H9 (cell line): ENCODE measurements around the gene CPNE7. TPM values are rescaled to one million over a fixed set of nuclear protein-coding genes. Genes with fewer than 3 reads are reported as not detected.

Source experiments
- DNase-seq: peaks from one replicate; pipeline ENCODE4 v3.0.0-alpha.2; 2017
- H2AFZ ChIP-seq: one replicate; pipeline ENCODE4 v1.6.1; 2013; ENCODE audit warnings: mild to moderate bottlenecking, low read length, control low read depth, moderate library complexity
- H2AK5ac ChIP-seq: 2 replicates; pipeline ENCODE4 v1.6.1; 2013; ENCODE audit warnings: low read length, control low read depth, mixed read lengths; ENCODE audit not compliant: insufficient read length
- H2BK120ac ChIP-seq: one replicate; pipeline ENCODE4 v1.6.1; 2013; ENCODE audit warnings: low read depth, mild to moderate bottlenecking, low read length, control low read depth, inconsistent platforms; ENCODE audit not compliant: poor library complexity, severe bottlenecking
- H2BK12ac ChIP-seq: 2 replicates; pipeline ENCODE4 v1.6.1; 2013; ENCODE audit warnings: low read length, control low read depth, mixed read lengths, low read depth; ENCODE audit not compliant: insufficient read length
- H2BK15ac ChIP-seq: 2 replicates; pipeline ENCODE4 v1.6.1; 2013; ENCODE audit warnings: low read depth, low read length, control low read depth
- H2BK20ac ChIP-seq: one replicate; pipeline ENCODE4 v1.6.1; 2013; ENCODE audit warnings: low read depth, mild to moderate bottlenecking, low read length, control low read depth, inconsistent platforms; ENCODE audit not compliant: poor library complexity, severe bottlenecking
- H2BK5ac ChIP-seq: 2 replicates; pipeline ENCODE4 v1.6.1; 2013; ENCODE audit warnings: low read length, control low read depth, mixed read lengths; ENCODE audit not compliant: insufficient read length
- H3K14ac ChIP-seq: 2 replicates; pipeline ENCODE4 v1.6.1; 2013; ENCODE audit warnings: low read length, control low read depth; ENCODE audit not compliant: insufficient read depth
- H3K18ac ChIP-seq: 2 replicates; pipeline ENCODE4 v1.6.1; 2013; ENCODE audit warnings: low read depth, mild to moderate bottlenecking, mixed read lengths, low read length, control low read depth; ENCODE audit not compliant: insufficient read length
- H3K23ac ChIP-seq: 2 replicates; pipeline ENCODE4 v1.6.1; 2013; ENCODE audit warnings: low read length, control low read depth, mixed read lengths, low read depth; ENCODE audit not compliant: insufficient read length
- H3K23me2 ChIP-seq: 2 replicates; pipeline ENCODE4 v1.6.1; 2013; ENCODE audit warnings: low read depth, mild to moderate bottlenecking, mixed read lengths, low read length, control low read depth; ENCODE audit not compliant: insufficient read length, poor library complexity, severe bottlenecking
- H3K27ac ChIP-seq: 2 replicates; pipeline ENCODE4 v1.5.1; 2013; ENCODE audit warnings: low read length, control low read depth, mixed read lengths, low read depth; ENCODE audit not compliant: insufficient read length
- H3K27me3 ChIP-seq: 2 replicates; pipeline ENCODE4 v1.6.1; 2013; ENCODE audit warnings: low read length, control low read depth, inconsistent platforms; ENCODE audit not compliant: insufficient read depth
- H3K4ac ChIP-seq: 2 replicates; pipeline ENCODE4 v1.6.1; 2013; ENCODE audit warnings: low read depth, mild to moderate bottlenecking, control low read depth, inconsistent platforms, low read length, moderate library complexity
- H3K4me1 ChIP-seq: 2 replicates; pipeline ENCODE4 v1.6.1; 2013; ENCODE audit warnings: low read length, control low read depth, inconsistent platforms; ENCODE audit not compliant: insufficient read depth
- H3K4me2 ChIP-seq: 2 replicates; pipeline ENCODE4 v1.6.1; 2013; ENCODE audit warnings: low read length, control low read depth, mixed read lengths; ENCODE audit not compliant: insufficient read length, insufficient read depth
- H3K56ac ChIP-seq: 2 replicates; pipeline ENCODE4 v1.6.1; 2013; ENCODE audit warnings: low read depth, mild to moderate bottlenecking, mixed read lengths, low read length, control low read depth; ENCODE audit not compliant: insufficient read length
- H3K79me1 ChIP-seq: 2 replicates; pipeline ENCODE4 v1.6.1; 2013; ENCODE audit warnings: low read depth, mild to moderate bottlenecking, moderate library complexity, low read length, control low read depth, inconsistent platforms; ENCODE audit not compliant: insufficient read depth, poor library complexity, severe bottlenecking
- H3K79me2 ChIP-seq: 2 replicates; pipeline ENCODE4 v1.6.1; 2013; ENCODE audit warnings: low read length, control low read depth, inconsistent platforms; ENCODE audit not compliant: insufficient read depth
- H3K9ac ChIP-seq: 2 replicates; pipeline ENCODE4 v1.6.1; 2013; ENCODE audit warnings: low read length, control low read depth, mixed read lengths; ENCODE audit not compliant: insufficient read length; ENCODE audit errors: extremely low read depth
- H3K9me3 ChIP-seq: one replicate; pipeline ENCODE4 v1.6.1; 2013; ENCODE audit warnings: low read depth, low read length, inconsistent platforms; ENCODE audit not compliant: control insufficient read depth
- H3T11ph ChIP-seq: one replicate; pipeline ENCODE4 v1.6.1; 2013; ENCODE audit warnings: mild to moderate bottlenecking, low read length, control low read depth, inconsistent platforms
- H4K20me1 ChIP-seq: one replicate; pipeline ENCODE4 v1.6.1; 2013; ENCODE audit not compliant: control insufficient read depth, insufficient read length, insufficient read depth
- H4K5ac ChIP-seq: 2 replicates; pipeline ENCODE4 v1.6.1; 2013; ENCODE audit warnings: low read depth, mild to moderate bottlenecking, mixed read lengths, low read length, control low read depth; ENCODE audit not compliant: insufficient read length
- H4K8ac ChIP-seq: replicated peaks from 2 replicates; pipeline ENCODE4 v1.6.1; 2013; ENCODE audit warnings: low read length, control low read depth, mixed read lengths, low read depth; ENCODE audit not compliant: insufficient read length
- H4K91ac ChIP-seq: 2 replicates; pipeline ENCODE4 v1.6.1; 2013; ENCODE audit warnings: low read depth, mild to moderate bottlenecking, moderate library complexity, mixed read lengths, low read length, control low read depth; ENCODE audit not compliant: insufficient read length
- H3K27ac Mint-ChIP-seq, 3 experiments: 2 replicates in 2 of 3; 3 replicates in 1 of 3; pipeline ENCODE4 v1.8.0; 2020 to 2021; ENCODE audit warnings: mixed read lengths in 3 of 3, mild to moderate bottlenecking in 1 of 3, moderate library complexity in 1 of 3
- H3K27me3 Mint-ChIP-seq: 2 replicates; pipeline ENCODE4 v1.8.0; 2021; ENCODE audit warnings: low read depth, mild to moderate bottlenecking, moderate library complexity, mixed read lengths
- H3K36me3 Mint-ChIP-seq, 3 experiments: 2 replicates in 2 of 3; 3 replicates in 1 of 3; pipeline ENCODE4 v1.8.0; 2020 to 2021; ENCODE audit warnings: low read depth in 3 of 3, mixed read lengths in 3 of 3; ENCODE audit not compliant: insufficient read depth in 1 of 3
- H3K4me1 Mint-ChIP-seq, 2 experiments: 2 replicates each; pipeline ENCODE4 v1.8.0; 2020; ENCODE audit warnings: mixed read lengths in 2 of 2
- H3K4me3 Mint-ChIP-seq, 2 experiments: 2 replicates in 1 of 2; 3 replicates in 1 of 2; pipeline ENCODE4 v1.8.0; 2020 to 2021; ENCODE audit warnings: mild to moderate bottlenecking in 2 of 2, mixed read lengths in 2 of 2, moderate library complexity in 1 of 2
- H3K9me3 Mint-ChIP-seq, 2 experiments: 2 replicates in 1 of 2; 3 replicates in 1 of 2; pipeline ENCODE4 v1.8.0; 2020; ENCODE audit warnings: mild to moderate bottlenecking in 2 of 2, mixed read lengths in 2 of 2, moderate library complexity in 1 of 2
- CTCF ChIP-seq: fragments of 200-600 bp; sonication (generic); conservative IDR thresholded peaks from 3 replicates; pipeline ENCODE4 v1.8.0; 2021; ENCODE audit warnings: antibody characterized with exemption, mild to moderate bottlenecking
- WGBS: extraction: QIAGEN DNeasy Blood & Tissue Kit; methylation state at CpG from one replicate; pipeline ENCODE4 v1.1.7; 2013; ENCODE audit warnings: missing lambda C conversion rate, low lambda C conversion rate, mixed read lengths; ENCODE audit not compliant: insufficient read length; ENCODE audit errors: extremely low coverage; 5-methylcytosine and 5-hydroxymethylcytosine counted together
- total RNA-seq: library from RNA; stranded (reverse); gene quantifications from 2 replicates; pipeline ENCODE4 v1.2.1, GENCODE V29; 2021

Gene CPNE7
- total RNA-seq, 1 experiment from 2014 or later: 23.4 TPM

DNA sequence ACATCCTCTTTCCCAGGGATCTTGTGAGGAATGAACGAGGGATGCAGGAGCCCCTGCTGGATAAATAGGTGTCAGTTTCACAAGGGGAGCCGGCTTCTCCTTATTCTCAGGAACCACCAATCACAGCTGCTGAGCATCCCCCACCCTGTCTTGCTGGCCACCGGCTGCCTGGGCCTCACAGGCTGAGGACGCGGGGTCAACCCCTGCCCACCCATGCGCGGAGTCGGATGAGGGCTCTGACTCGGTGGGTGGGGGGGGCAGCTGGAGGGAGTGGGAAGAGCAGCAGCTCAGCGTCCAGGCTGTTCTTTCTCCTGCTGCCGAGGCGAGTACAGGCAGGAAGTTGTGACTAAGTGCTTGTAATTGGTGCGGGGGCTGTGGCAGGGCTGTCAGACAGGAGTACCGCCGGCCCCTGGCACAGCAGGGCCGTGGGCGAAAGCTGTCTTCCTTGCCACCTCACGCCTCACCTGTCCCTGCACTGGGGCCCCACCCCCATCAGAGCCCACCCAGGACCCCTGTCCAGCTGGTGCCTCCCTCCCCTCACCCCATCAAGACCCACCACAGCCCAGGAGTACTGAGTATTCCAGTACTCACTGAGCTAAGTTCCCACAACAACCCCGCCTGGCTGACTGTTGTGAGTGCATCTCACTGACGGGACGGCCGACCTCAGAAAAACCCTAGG lies 26.9 kb downstream of the CPNE7 start:
- Histone ChIP-seq H3K79me2 (no peaks in the 10 kb centered on the region), H2AK5ac (no peak overlapping the region), H3K23ac (no peak overlapping the region), H3K9me3 (no peaks in the 10 kb centered on the region), H3K4ac (no peak overlapping the region), H4K8ac (no peak overlapping the region), H3K56ac (no peak overlapping the region), H3K23me2 (no peaks in the 10 kb centered on the region), H3K27me3 (no peaks in the 10 kb centered on the region), H2BK120ac (no peak overlapping the region), H3K27ac (no peak overlapping the region), H3K18ac (no peak overlapping the region), H2BK5ac (no peak overlapping the region), H2BK15ac (no peak overlapping the region), H2BK20ac (no peak overlapping the region), H3K14ac (no peak overlapping the region), H2AFZ (no peak overlapping the region), H3K79me1 (no peaks in the 10 kb centered on the region), H4K20me1 (no peaks in the 10 kb centered on the region), H3K4me2 (no peak overlapping the region), H4K5ac (no peak overlapping the region), H2BK12ac (no peak overlapping the region), H3K9ac (no peak overlapping the region), H3K4me1 (no peaks in the 10 kb centered on the region; the same call in 1 of the 2 replicates), H4K91ac (no peak overlapping the region), H3T11ph (no peak overlapping the region)
- Mint-ChIP-seq H3K4me1 (peaks cover 5 to 12% of the 10 kb centered on the region in 2 experiments), H3K36me3 (no peaks in the 10 kb centered on the region), H3K4me3 (peak overlapping the region in 1 of 2 experiments; percentile 48; a peak in 2 of 5 replicates), H3K27me3 (peaks cover 4% of the 10 kb centered on the region), H3K27ac (no peak overlapping the region), H3K9me3 (no peaks in the 10 kb centered on the region; a peak in 1 of 5 replicates)
- WGBS: no CpG with 5 or more reads among the region's 22 CpGs
- peak; percentile 70 for DNase-seq
- no peak for TF ChIP-seq CTCF
